ENCODE results near the gene NUDT17. TPM values are rescaled to one million over a fixed set of nuclear protein-coding genes. Genes with fewer than 3 reads are reported as not detected.
A peak's percentile ranks its signal among the peaks of the same experiment; 100 is the strongest.

The NUDT17 gene
- total RNA-seq, 3 donors from 2014 or later (not counting 1 experiment from before 2014, with no cell fraction given), result 3.3 to 4.9 (median 3.4) TPM

DNA sequence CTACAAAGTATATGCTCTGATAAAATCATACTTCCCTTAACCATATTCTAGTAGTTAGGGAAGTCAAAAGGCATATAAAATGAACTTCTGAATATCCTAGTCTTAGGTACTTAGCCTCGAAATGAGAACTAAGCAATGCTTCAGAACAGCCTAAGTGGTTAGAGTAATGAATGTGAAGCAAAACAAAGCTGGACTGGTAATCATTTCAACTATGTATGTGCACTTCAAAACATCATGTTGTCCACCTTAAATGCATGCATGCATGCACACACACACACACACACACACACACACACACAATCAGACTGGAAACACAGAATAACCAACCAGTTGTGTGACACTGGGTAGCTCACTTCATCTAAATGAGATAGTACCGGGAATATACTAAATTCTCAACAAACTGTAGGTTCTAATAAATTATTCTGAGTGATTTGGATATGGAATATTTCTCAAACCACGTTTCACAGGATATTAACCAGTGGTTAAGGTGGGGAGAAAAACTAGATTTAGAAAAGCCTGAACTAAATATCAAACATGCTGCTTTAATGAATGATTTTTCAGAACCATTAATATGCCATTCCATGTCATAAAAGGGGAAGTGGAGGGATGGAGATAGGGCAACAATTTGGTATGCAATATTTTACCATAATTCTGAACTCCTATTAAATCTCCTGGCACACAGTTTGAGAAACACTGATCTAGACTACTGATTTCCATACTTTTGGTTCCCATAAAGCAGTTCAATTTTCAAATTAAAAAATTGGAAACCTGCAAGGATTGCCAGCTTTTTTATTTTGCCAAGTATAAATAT is 41.0 kb upstream of the NUDT17 start:
- DNase-seq (no peak), ATAC-seq (peak in 1 of 3 donors; percentile 30)
- H3K9me3 ChIP-seq (ENCODE audit: control insufficient read depth, insufficient read depth, low read length), result no peaks in the 10 kb centered on the region
- H3K27me3 Mint-ChIP-seq (ENCODE audit: low read depth in 2 of 2), result no peaks in the 10 kb centered on the region
- no peak overlapping the region for H3K4me3 ChIP-seq (ENCODE audit: low read length)
- no peaks in the 10 kb centered on the region for H3K9me3 Mint-ChIP-seq
- TF ChIP-seq, protein P1, sequence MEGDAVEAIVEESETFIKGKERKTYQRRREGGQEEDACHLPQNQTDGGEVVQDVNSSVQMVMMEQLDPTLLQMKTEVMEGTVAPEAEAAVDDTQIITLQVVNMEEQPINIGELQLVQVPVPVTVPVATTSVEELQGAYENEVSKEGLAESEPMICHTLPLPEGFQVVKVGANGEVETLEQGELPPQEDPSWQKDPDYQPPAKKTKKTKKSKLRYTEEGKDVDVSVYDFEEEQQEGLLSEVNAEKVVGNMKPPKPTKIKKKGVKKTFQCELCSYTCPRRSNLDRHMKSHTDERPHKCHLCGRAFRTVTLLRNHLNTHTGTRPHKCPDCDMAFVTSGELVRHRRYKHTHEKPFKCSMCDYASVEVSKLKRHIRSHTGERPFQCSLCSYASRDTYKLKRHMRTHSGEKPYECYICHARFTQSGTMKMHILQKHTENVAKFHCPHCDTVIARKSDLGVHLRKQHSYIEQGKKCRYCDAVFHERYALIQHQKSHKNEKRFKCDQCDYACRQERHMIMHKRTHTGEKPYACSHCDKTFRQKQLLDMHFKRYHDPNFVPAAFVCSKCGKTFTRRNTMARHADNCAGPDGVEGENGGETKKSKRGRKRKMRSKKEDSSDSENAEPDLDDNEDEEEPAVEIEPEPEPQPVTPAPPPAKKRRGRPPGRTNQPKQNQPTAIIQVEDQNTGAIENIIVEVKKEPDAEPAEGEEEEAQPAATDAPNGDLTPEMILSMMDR (IDR thresholded peaks at IDR 0.05), result no peak
- peaks cover 62 to 73% of the 10 kb centered on the region in 2 donors for H3K4me1 Mint-ChIP-seq
- intact Hi-C loops (cut with micrococcal nuclease), result no loop called here
- no peaks in the 10 kb centered on the region for H3K36me3 Mint-ChIP-seq
- H3K36me3 ChIP-seq (ENCODE audit: control insufficient read depth, insufficient read depth, low read length), result no peaks in the 10 kb centered on the region
- H3K27me3 ChIP-seq (ENCODE audit: control insufficient read depth, insufficient read depth, low read length), result no peaks in the 10 kb centered on the region
- no peaks in the 10 kb centered on the region for H3K4me1 ChIP-seq (ENCODE audit: control insufficient read depth, insufficient read depth, low read length)
- H3K27ac ChIP-seq (ENCODE audit: low read length), result no peak overlapping the region
- 45% methylated on average over 1 of the region's 3 CpGs for WGBS (ENCODE audit: insufficient coverage)
- H3K4me3 Mint-ChIP-seq, result no peak overlapping the region
- peak overlapping the region in 1 of 2 donors; percentile 35 for H3K27ac Mint-ChIP-seq

DNA sequence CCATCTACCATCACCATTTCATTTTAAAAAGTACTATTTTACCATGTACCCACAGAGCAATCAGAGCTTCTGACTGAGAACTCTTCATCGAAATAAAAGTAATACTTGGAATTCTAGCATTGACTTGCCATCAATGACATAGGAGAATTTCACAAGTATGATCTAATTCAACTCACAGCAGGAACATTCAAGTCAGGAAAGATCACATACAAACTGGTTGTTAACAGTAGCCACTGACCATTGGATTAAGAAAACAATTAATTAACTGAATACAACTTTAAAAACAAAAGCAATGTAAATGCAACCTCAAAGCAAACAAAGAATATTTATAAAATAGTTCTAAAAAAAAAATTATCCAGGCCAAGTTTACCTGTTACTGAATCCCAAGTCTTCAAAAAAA is 40.4 kb upstream of the NUDT17 start:
- no peaks in the 10 kb centered on the region for H3K36me3 ChIP-seq (ENCODE audit: control insufficient read depth, insufficient read depth, low read length)
- H3K27ac ChIP-seq (ENCODE audit: low read length), result no peak overlapping the region
- H3K27me3 ChIP-seq (ENCODE audit: control insufficient read depth, insufficient read depth, low read length), result no peaks in the 10 kb centered on the region
- no peak for ATAC-seq
- no peaks in the 10 kb centered on the region for H3K36me3 Mint-ChIP-seq
- 76% methylated on average over 1 of the region's 1 CpG for WGBS (ENCODE audit: insufficient coverage)
- no peak overlapping the region for H3K4me3 Mint-ChIP-seq
- H3K9me3 Mint-ChIP-seq, result no peaks in the 10 kb centered on the region
- no peak for DNase-seq
- H3K27ac Mint-ChIP-seq, result no peak overlapping the region
- H3K4me1 Mint-ChIP-seq, result peaks cover 58 to 67% of the 10 kb centered on the region in 2 donors
- intact Hi-C loops (cut with micrococcal nuclease), result no loop called here
- TF ChIP-seq, protein P1 (IDR thresholded peaks at IDR 0.05), result no peak
- no peaks in the 10 kb centered on the region for H3K9me3 ChIP-seq (ENCODE audit: control insufficient read depth, insufficient read depth, low read length)
- no peaks in the 10 kb centered on the region for H3K4me1 ChIP-seq (ENCODE audit: control insufficient read depth, insufficient read depth, low read length)
- H3K27me3 Mint-ChIP-seq (ENCODE audit: low read depth in 2 of 2), result no peaks in the 10 kb centered on the region
- H3K4me3 ChIP-seq (ENCODE audit: low read length), result no peak overlapping the region

DNA sequence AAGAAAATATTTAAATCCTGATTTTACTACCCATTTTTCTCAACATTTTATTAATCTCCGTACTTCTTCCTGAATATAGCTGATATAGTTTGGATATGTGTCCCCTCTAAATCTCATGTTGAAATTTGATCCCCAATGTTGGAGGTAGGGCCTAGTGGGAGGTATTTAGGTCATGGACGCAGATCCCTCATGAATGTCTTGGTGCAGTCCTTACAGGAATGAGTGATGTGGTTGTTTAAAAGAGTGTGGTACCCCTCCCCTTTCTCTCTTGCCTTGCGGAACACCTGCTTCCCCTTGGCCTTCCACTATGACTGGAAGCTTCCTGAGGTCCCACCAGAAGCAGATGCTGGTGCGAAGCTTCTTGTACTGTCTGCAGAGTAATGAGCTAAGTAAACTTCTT is 39.0 kb upstream of the NUDT17 start:
- H3K36me3 Mint-ChIP-seq, result no peaks in the 10 kb centered on the region
- H3K4me3 Mint-ChIP-seq, result no peak overlapping the region
- Histone ChIP-seq H3K4me3 (ENCODE audit: low read length) (no peak overlapping the region), H3K36me3 (ENCODE audit: control insufficient read depth, insufficient read depth, low read length) (no peaks in the 10 kb centered on the region), H3K4me1 (ENCODE audit: control insufficient read depth, insufficient read depth, low read length) (no peaks in the 10 kb centered on the region), H3K9me3 (ENCODE audit: control insufficient read depth, insufficient read depth, low read length) (no peaks in the 10 kb centered on the region), H3K27ac (ENCODE audit: low read length) (no peak overlapping the region), H3K27me3 (ENCODE audit: control insufficient read depth, insufficient read depth, low read length) (no peaks in the 10 kb centered on the region)
- intact Hi-C loops (cut with micrococcal nuclease), result no loop called here
- no peaks in the 10 kb centered on the region for H3K9me3 Mint-ChIP-seq
- no peak overlapping the region for H3K27ac Mint-ChIP-seq
- DNase-seq, result no peak
- WGBS (ENCODE audit: insufficient coverage), result 100% methylated on average over 2 of the region's 4 CpGs
- peaks cover 51 to 57% of the 10 kb centered on the region in 2 donors for H3K4me1 Mint-ChIP-seq
- H3K27me3 Mint-ChIP-seq (ENCODE audit: low read depth in 2 of 2), result no peaks in the 10 kb centered on the region
- TF ChIP-seq, protein P1 (IDR thresholded peaks at IDR 0.05), result no peak
- ATAC-seq, result no peak
